Effector memory CD4-positive, alpha-beta T cell (primary cell): ENCODE results near the gene ACE.

Source experiments
- DNase-seq, 3 donors: peaks; one replicate each; pipeline ENCODE4 v3.0.0-alpha.2; 2020
- H3K27ac ChIP-seq: 2 replicates; pipeline ENCODE4 v1.7.0; 2013; ENCODE audit warnings: mild to moderate bottlenecking, low read length, moderate library complexity; ENCODE audit not compliant: insufficient read depth, poor library complexity, severe bottlenecking
- H3K27me3 ChIP-seq: replicated peaks from 2 replicates; pipeline ENCODE4 v1.7.0; 2013; ENCODE audit warnings: mild to moderate bottlenecking, low read length; ENCODE audit not compliant: insufficient read depth, control insufficient read depth, poor library complexity, severe bottlenecking
- H3K36me3 ChIP-seq: 2 replicates; pipeline ENCODE4 v1.7.0; 2013; ENCODE audit warnings: mild to moderate bottlenecking, low read length, moderate library complexity; ENCODE audit not compliant: control insufficient read depth, insufficient read depth
- H3K4me1 ChIP-seq: 2 replicates; pipeline ENCODE4 v1.7.0; 2013; ENCODE audit warnings: low read length, mild to moderate bottlenecking; ENCODE audit not compliant: control insufficient read depth, insufficient read depth, poor library complexity, severe bottlenecking
- H3K4me3 ChIP-seq: 2 replicates; pipeline ENCODE4 v1.7.0; 2013; ENCODE audit warnings: low read length, low read depth, mild to moderate bottlenecking; ENCODE audit not compliant: insufficient read depth, poor library complexity, severe bottlenecking
- H3K9me3 ChIP-seq: 2 replicates; pipeline ENCODE4 v1.7.0; 2013; ENCODE audit warnings: mild to moderate bottlenecking, low read length, moderate library complexity; ENCODE audit not compliant: control insufficient read depth

Gene ACE

DNA sequence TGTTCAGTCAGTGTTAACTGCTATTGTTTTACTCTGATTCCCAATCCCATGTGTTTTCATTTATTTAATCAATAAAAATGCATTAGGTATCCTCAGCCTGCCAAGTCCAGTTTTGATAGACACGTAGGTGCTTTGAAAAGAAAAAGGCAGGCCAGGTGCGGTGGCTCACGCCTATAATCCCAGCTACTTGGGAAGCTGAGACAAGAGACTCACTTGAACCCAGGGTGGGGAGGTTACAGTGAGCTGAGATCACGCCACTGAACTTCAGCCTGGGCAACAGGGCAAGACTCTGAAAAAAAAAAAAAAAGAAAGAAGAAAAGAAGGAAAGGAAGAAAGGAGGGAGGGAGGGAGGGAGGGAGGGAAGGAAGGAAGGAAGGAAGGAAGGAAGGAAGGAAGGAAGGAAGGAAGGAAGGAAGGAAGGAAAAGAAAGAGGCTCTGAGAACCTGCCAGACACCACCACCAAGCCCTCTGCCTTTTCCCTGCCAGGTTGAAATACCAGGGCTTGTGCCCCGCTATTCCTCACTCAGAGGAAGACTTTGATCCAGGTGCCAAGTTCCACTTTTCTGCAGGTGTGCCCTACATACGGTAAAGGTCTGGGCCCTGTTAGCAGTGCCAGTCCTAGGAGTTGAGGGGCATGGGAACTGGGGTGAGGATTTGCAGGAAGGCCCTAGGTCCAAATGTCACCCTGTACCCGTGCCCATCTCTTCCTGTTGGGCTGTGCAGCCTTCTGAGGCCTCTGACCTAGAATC is 36.2 kb downstream of the ACE start:
- Histone ChIP-seq H3K4me3 (no peak overlapping the region), H3K4me1 (no peaks in the 10 kb centered on the region), H3K9me3 (no peaks in the 10 kb centered on the region), H3K36me3 (no peaks in the 10 kb centered on the region), H3K27me3 (no peaks in the 10 kb centered on the region), H3K27ac (no peak overlapping the region)
- no peak for DNase-seq

DNA sequence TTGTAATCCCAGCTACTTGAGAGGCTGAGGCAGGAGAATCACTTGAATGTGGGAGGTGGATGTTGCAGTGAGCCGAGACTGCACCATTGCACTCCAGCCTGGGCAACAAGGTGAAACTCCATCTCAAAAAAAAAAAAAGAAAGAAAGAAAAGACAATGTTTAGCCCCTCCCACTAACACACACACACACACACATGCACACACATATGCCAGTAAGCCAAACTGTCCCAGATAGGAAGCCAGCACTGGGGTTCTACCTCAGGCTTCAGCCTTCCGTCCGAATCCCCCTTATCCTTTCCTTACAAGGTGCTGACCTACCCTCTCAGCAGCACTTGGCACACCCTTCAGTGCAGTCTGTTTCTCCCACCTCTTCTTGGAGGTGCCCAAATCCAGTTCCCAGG is 37.6 kb downstream of the ACE start:
- Histone ChIP-seq H3K4me3 (no peak overlapping the region), H3K27ac (no peak overlapping the region), H3K4me1 (no peaks in the 10 kb centered on the region), H3K9me3 (no peaks in the 10 kb centered on the region), H3K27me3 (no peaks in the 10 kb centered on the region), H3K36me3 (no peaks in the 10 kb centered on the region)
- no peak for DNase-seq

DNA sequence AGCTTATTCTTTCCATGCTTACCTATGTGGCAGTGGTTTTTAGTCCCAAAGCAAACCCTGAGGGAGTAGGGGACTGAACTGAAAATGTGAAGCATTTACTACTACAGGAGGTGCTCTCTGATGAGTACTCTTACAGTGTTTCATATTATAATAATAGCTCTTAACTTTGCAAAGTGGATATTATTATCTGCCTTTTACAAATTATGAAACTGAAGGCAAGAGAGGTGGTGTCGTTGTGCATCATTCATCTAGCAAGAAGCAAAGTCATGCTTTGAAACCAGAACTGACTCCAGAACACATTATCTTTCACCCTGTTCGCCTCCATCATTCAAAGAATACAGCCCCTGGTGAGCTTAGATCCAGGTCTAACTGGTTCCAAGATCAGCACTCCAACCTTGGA is 38.1 kb downstream of the ACE start:
- DNase-seq, result no peak
- Histone ChIP-seq H3K9me3 (no peaks in the 10 kb centered on the region), H3K4me1 (no peaks in the 10 kb centered on the region), H3K36me3 (no peaks in the 10 kb centered on the region), H3K27ac (no peak overlapping the region), H3K4me3 (no peak overlapping the region), H3K27me3 (no peaks in the 10 kb centered on the region)

- no peaks in the 10 kb centered on the region for H3K27me3 ChIP-seq
- DNase-seq, result no peak
- H3K36me3 ChIP-seq, result no peaks in the 10 kb centered on the region
- no peaks in the 10 kb centered on the region for H3K4me1 ChIP-seq
- H3K27ac ChIP-seq, result no peak overlapping the region
- no peaks in the 10 kb centered on the region for H3K9me3 ChIP-seq
- no peak overlapping the region for H3K4me3 ChIP-seq
Observed at GRCh38 chr17:63515426-63515825, 38.6 kb downstream of the ACE start.

DNA sequence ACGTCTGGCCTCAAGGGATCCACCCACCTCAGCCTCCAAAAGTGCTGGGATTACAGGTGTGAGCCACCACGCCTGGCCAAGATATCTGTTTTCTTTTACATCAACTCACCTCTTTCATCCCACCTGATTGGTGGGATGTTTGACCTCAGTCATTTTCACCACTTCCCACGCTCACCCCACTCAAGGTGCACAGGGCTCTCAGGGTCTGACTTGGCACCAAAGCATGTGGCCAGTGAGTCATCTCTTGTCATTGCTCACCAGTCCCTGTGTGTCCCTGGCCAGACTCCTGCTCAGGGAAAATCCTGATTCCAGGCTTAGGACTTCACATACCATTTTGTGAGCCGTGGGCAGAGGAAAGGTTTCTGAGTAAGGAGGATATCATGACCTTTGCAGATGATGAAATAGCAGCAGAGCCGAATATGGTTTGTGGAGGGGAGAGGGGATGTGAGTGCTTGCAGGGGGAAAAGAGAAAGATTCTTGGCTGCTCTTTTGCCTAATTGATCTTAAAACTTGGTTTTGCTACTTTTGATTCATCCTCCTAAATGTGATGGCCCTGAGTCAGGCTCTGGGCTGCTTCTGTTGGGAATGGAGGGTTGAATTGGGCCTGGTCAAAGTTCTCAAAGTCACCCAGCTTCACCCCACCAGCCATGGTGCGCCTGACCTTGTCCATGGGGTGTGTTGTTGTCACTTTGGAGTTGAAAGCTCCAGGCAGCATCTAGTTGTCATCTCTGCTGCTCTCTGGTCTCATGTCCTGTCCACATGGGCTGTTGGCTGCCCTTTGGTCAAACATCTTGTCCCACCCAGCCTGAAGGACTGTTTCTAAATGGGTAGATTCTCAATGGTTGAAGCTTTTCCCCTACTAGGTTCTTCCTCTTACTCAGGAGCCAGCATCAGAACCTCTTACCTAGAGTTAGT is 40.3 kb downstream of the ACE start:
- no peaks in the 10 kb centered on the region for H3K9me3 ChIP-seq
- no peak for DNase-seq
- H3K27ac ChIP-seq, result no peak overlapping the region
- H3K4me3 ChIP-seq, result no peak overlapping the region
- no peaks in the 10 kb centered on the region for H3K4me1 ChIP-seq
- no peaks in the 10 kb centered on the region for H3K27me3 ChIP-seq
- H3K36me3 ChIP-seq, result no peaks in the 10 kb centered on the region

- Histone ChIP-seq H3K4me1 (no peaks in the 10 kb centered on the region), H3K27me3 (no peaks in the 10 kb centered on the region), H3K27ac (no peak overlapping the region), H3K36me3 (no peaks in the 10 kb centered on the region), H3K4me3 (no peak overlapping the region), H3K9me3 (no peaks in the 10 kb centered on the region)
- DNase-seq, result no peak
Observed at GRCh38 chr17:63517825-63518534, 41.1 kb downstream of the ACE start.

DNA sequence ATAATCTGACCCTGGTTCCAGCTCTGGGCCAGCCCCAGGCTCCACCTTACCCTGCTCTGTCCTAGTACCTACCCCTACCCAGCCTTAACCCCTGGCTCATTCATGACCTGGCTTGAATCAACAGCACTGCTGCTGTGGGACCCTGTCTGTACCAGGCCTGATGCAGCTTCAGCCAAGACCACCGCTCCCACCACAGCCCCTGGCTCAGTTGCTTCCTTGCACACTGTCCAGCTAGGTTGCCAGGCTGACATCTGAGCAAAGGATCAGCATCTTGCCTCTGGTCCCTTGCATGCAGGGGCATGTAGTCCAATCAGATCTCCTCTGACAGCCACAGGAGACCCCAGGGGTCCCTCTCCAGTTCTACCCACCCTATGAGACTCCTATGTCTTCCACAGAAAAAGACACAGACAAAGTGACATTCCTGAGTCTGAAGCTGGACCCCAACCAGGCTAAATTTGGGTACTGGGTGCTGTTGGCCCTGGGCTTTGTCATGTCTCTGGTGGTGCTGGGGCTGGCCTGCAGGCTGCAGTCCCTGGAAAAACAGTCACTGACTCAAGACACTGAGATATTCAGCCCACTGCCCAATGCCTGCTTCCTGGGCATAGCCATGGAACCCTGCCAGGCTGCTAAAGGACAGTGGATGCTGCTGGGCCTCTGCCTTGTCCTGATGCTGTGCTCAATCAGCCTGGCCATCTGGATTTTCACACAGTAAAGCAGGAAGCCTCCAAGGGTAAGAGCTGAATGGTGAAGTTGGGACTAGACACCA is 42.4 kb downstream of the ACE start:
- H3K4me1 ChIP-seq, result no peaks in the 10 kb centered on the region
- no peaks in the 10 kb centered on the region for H3K36me3 ChIP-seq
- H3K27me3 ChIP-seq, result peaks cover 5% of the 10 kb centered on the region

GRCh38 chr17:63519972-63520882 is 43.4 kb downstream of the ACE start:
- H3K27me3 ChIP-seq, result peaks cover 5% of the 10 kb centered on the region
- DNase-seq, result no peak
- no peak overlapping the region for H3K27ac ChIP-seq
- no peaks in the 10 kb centered on the region for H3K36me3 ChIP-seq
- no peak overlapping the region for H3K4me3 ChIP-seq
- no peaks in the 10 kb centered on the region for H3K9me3 ChIP-seq
- no peaks in the 10 kb centered on the region for H3K4me1 ChIP-seq

More for the DNA sequence above, 42.4 kb downstream of the ACE start:
- Histone ChIP-seq H3K4me3 (no peak overlapping the region), H3K9me3 (no peaks in the 10 kb centered on the region), H3K27ac (no peak overlapping the region)
- no peak for DNase-seq
